ENCODE measurements around the gene MT1E. TPM values are rescaled to one million over a fixed set of nuclear protein-coding genes. Genes with fewer than 3 reads are reported as not detected.
"Not testable (repeated sequence)": the region's sequence is repeated elsewhere in the genome, so short reads cannot be mapped to it uniquely, and the experiment has no call there.

The MT1E gene
- total and polyA plus RNA-seq, 5 experiments from 2014 or later = 1.3 to 21.9 (median 7.1) TPM

DNA sequence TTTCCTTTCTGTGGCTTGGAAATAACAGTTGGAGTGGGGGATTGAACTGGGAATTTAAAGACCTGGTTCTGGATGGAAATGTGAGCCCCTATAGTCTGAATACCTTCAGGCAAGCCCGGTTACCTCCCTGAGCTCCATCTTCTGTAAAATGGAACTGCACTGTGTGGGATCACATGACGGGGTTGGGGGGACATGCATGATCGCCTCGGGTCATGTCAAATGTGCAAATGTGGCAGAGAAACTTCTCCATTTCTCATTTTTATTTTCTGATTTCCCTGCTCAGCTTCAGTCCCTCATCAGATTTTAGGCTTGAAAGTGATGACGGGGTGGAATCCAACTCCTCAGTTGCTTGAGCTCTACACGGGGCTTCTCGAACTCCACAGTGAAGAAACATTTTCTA is 27.6 kb downstream of the MT1E start:
- POLR2A ChIA-PET = interaction anchor here (1.4 to 2.2 kb wide), 2 partner anchors 9 kb away, joined by 4 to 8 read pairs; no protein-coding TSS in a partner anchor
- H3K4me3 Mint-ChIP-seq = no peak overlapping the region
- DNase-seq = no peak

DNA sequence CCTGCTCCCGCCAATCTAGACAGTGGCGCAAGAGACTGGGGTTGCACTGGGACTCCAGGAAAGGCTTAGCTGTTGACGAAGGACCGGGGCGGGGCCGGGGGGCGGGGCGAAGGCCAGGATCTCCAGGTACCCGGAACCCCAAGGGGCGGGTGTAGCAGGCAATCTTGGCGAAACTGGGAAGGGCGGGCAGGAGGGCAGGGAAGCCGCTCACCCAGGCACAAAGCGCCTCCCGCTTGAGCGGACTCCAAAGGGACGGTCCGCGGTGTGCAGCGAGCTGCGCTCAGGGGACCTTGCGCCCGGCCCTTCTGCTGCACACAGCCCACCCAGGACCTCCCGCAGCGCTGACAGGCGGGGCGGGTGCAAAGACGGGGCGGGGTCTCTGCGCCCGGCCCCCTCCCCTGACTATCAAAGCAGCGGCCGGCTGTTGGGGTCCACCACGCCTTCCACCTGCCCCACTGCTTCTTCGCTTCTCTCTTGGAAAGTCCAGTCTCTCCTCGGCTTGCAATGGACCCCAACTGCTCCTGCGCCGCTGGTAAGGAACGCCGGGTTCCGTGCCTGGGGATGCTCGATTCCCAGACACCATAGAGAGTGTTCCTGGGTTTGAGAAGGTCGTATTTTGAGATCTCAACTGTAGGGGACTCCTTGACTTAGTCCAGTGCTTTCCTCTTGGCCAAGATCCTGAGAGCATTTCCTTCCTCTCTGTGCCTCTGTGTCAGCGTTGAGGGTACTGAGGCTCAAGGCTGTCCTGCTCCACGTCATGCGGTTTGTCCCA is 32.2 kb downstream of the MT1E start, which contains the start of gene MT1F:
TSS of gene MT1F (plus strand) at position 405 of the 772 bp plus-strand sequence. CDS start at position 505, 100 bp downstream.
- peaks cover 23 to 46% (median 38%) of the 10 kb centered on the region in 4 donors for H3K4me1 Mint-ChIP-seq
- peak within 1 kb of the TSS; percentile 87 to 98 (median 97) for H3K27ac Mint-ChIP-seq
- POLR2A ChIA-PET = interaction anchor here (0.6 to 2.4 kb wide), 10 partner anchors 10 to 54 kb away, joined by 3 to 12 read pairs (median 5); partner anchors contain the start of genes MT1X and MT2A
- H3K36me3 Mint-ChIP-seq = peaks cover 0 to 3% (median 0%) of the 10 kb centered on the region in 3 donors
- H3K4me3 Mint-ChIP-seq = peak within 1 kb of the TSS; percentile 92 to 99 (median 97)
- peaks cover 0 to 8% (median 2%) of the 10 kb centered on the region in 5 donors for H3K27me3 Mint-ChIP-seq
- DNase-seq = peak; percentile 43 to 80 (median 68)
- peak; percentile 80 to 83 for ATAC-seq
- H3K9me3 Mint-ChIP-seq = no peaks in the 10 kb centered on the region

More for the DNA sequence above, 27.6 kb downstream of the MT1E start:
- H3K27ac Mint-ChIP-seq = no peak overlapping the region
- no peaks in the 10 kb centered on the region for H3K9me3 Mint-ChIP-seq
- no peak for ATAC-seq
- peaks cover 2 to 21% (median 6%) of the 10 kb centered on the region in 5 donors for H3K27me3 Mint-ChIP-seq
- H3K4me1 Mint-ChIP-seq = peaks cover 6 to 10% (median 7%) of the 10 kb centered on the region in 4 donors
- H3K36me3 Mint-ChIP-seq = no peaks in the 10 kb centered on the region

DNA sequence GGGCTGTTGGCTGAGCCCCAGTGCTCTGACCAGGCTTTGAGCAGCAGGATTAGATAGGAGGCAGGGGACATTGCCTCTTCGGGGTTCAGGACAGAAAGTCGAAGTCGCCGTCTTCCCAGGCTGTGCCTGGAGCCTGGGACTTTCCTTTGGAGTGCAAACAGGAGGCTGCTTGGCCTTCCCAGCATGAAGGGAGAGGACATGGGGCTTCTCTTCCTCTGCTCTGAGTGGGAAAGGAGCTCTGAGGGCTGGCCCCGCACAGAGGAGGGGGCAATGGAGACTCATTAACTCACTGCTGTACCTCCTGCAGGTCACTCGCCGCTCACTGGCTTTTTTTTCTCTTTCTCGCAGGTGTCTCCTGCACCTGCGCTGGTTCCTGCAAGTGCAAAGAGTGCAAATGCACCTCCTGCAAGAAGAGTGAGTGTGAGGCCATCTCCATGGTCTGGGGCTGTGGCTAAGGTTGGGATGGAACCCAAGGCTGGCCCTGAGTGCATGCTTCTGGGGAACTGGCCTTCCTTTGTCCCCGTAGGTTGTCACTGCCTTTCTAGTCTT is 32.8 kb downstream of the MT1E start:
- Mint-ChIP-seq H3K27ac (peak overlapping the region; percentile 87 to 98 (median 97)), H3K27me3 (peaks cover 0 to 9% (median 0%) of the 10 kb centered on the region in 5 donors), H3K4me3 (peak overlapping the region; percentile 92 to 99 (median 97)), H3K36me3 (peaks cover 0 to 3% (median 0%) of the 10 kb centered on the region in 3 donors), H3K9me3 (no peaks in the 10 kb centered on the region), H3K4me1 (peaks cover 25 to 49% (median 41%) of the 10 kb centered on the region in 4 donors)
- ATAC-seq = no peak
- DNase-seq = no peak
- POLR2A ChIA-PET = interaction anchor here (1.0 to 2.4 kb wide), 5 partner anchors 10 to 53 kb away, joined by 3 to 11 read pairs (median 6); partner anchors contain the start of genes MT1X and MT2A

DNA sequence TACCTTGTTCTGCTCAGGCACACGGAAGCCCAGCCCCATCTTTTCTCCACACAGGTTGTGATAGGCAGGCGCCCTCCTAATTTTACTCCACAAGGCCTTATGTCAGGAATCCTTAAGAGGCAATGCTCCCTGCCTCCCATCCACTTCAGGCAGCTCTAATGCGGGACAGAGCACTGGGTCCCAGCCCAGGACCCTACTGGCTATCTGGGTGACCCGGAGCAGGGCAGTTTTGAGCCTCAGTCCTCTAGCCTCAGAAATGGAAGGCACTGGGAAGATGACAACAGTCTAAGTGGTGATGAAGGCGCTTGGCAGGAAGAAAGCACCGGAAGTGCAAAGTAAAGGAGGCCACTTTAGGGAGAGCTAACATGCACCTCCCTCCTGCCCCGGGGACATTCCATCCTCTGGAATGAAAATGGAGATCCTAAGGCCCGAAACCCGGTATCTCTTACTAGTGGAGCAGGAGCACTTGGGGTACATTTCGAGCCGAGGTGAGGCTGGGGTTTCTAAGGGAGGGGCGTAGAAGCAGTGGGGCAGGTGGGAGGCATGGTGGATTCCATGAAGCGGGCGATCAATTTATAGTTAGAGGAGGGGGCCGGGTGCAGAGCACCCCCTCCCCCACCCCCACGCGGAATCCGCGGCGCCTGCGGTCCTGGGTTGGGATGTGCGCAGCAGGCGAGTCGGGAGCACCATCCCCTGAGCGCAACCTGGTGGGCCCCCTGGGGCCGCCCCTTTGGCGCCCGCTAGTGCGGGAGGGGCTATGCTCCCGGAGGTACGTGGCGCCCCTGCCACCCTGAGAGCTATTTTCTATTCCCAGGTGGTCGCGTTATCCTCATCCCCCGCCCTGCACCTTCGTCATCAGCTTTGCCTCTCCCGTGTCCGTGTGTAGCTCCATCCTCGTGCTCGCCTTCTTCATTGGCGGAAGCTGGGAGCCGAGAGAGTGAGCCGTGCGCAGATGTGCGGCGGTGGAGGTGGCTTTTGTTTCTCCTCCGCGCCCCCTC is 37.1 kb downstream of the MT1E start:
- Mint-ChIP-seq H3K36me3 (peaks cover 0 to 19% (median 8%) of the 10 kb centered on the region in 3 donors), H3K4me3 (peak overlapping the region; percentile 81 to 95 (median 90)), H3K4me1 (peaks cover 24 to 56% (median 39%) of the 10 kb centered on the region in 4 donors), H3K9me3 (no peaks in the 10 kb centered on the region), H3K27ac (peak overlapping the region; percentile 85 to 96 (median 92)), H3K27me3 (peaks cover 3 to 33% (median 6%) of the 10 kb centered on the region in 5 donors)
- ATAC-seq (peak; percentile 72 to 83), DNase-seq (peak in 3 of 10 donors; percentile 24 to 46 (median 43))
- POLR2A ChIA-PET = interaction anchor here (0.7 to 4.8 kb wide), 10 partner anchors 9 to 55 kb away, joined by 3 to 33 read pairs (median 6); partner anchors contain the start of genes MT1X and MT2A

DNA sequence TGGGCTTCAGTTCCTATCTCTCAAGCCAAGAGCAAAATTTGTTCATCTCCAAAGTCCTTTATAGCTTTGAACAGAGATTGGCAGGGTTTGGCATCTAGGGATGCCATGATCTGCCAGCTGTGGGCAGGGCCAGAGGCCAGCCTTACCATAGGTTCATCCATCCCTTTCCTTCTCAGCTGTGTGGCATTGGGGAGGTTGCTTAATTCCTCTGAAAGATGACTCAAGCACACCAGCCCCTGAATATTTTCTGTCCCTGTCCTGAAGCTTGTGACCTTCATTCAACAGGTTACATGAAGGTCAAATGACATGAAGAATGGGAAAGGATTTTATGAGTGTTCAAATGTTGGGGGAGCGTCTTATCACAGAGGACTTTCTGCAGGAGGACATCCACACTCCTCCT is 38.9 kb downstream of the MT1E start:
- H3K4me3 Mint-ChIP-seq = peak overlapping the region in 1 of 10 donors; percentile 30
- peaks cover 17 to 46% (median 25%) of the 10 kb centered on the region in 5 donors for H3K27me3 Mint-ChIP-seq
- POLR2A ChIA-PET = interaction anchor here (4.8 kb wide), 1 partner anchor 57 kb away, joined by 33 read pairs; the partner anchor contains the start of gene MT2A
- H3K27ac Mint-ChIP-seq = peak overlapping the region in 1 of 10 donors; percentile 73
- ATAC-seq (no peak), DNase-seq (no peak)
- H3K9me3 Mint-ChIP-seq = no peaks in the 10 kb centered on the region
- peaks cover 0 to 19% (median 8%) of the 10 kb centered on the region in 3 donors for H3K36me3 Mint-ChIP-seq
- H3K4me1 Mint-ChIP-seq = peaks cover 29 to 56% (median 39%) of the 10 kb centered on the region in 4 donors

DNA sequence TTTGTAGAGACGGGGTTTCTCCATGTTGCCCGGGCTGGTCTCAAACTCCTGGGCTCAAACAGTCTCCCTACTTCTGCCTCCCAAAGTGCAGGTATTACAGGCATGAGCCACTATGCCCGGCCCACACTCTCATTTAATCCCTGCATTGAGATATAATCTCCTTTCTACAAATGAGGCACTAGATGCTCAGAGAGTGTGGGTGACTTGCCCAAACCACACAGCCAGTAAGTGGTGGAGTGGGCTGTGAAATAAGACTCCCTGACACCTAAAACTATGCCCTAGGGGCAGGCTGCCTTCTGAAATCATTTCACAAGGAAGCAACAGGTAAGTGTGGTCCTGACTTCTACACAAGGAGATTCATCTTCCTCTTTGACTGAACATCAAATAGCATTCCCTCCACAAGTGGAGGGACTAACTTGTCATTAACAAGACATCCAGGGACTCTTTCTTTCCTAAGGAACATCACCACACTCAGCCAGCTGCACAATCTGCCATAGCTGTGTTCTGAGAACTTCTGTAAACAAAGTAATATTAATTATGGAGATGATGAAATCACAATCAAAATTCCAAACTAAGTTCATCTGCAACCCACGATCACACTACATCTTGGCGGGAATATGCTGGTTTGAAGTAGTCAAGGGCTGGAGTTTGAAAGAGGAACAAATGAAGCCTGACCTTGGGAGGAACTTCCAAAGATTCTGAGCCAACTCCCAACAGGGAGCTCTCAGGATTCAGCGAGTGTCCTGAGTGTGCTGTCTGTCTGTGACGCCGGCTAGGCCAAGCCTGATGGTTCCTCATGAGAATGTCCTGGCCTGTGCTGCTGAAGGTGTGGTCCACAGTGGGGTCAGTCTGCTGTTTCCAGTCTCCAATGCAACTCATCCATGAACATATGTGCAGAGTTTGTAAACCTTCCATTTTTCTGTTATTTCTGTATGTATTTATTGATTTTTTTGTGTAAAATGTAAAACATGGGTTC is 40.0 kb downstream of the MT1E start:
- not testable (repeated sequence) for ATAC-seq, H3K9me3 Mint-ChIP-seq, H3K4me3 Mint-ChIP-seq, H3K27ac Mint-ChIP-seq, DNase-seq
- Mint-ChIP-seq H3K36me3 (peaks cover 0 to 17% (median 8%) of the 10 kb centered on the region in 3 donors), H3K27me3 (peaks cover 21 to 50% (median 36%) of the 10 kb centered on the region in 5 donors), H3K4me1 (peaks cover 28 to 52% (median 40%) of the 10 kb centered on the region in 4 donors)
- POLR2A ChIA-PET = interaction anchor here (4.8 kb wide), 1 partner anchor 58 kb away, joined by 33 read pairs; the partner anchor contains the start of gene MT2A

DNA sequence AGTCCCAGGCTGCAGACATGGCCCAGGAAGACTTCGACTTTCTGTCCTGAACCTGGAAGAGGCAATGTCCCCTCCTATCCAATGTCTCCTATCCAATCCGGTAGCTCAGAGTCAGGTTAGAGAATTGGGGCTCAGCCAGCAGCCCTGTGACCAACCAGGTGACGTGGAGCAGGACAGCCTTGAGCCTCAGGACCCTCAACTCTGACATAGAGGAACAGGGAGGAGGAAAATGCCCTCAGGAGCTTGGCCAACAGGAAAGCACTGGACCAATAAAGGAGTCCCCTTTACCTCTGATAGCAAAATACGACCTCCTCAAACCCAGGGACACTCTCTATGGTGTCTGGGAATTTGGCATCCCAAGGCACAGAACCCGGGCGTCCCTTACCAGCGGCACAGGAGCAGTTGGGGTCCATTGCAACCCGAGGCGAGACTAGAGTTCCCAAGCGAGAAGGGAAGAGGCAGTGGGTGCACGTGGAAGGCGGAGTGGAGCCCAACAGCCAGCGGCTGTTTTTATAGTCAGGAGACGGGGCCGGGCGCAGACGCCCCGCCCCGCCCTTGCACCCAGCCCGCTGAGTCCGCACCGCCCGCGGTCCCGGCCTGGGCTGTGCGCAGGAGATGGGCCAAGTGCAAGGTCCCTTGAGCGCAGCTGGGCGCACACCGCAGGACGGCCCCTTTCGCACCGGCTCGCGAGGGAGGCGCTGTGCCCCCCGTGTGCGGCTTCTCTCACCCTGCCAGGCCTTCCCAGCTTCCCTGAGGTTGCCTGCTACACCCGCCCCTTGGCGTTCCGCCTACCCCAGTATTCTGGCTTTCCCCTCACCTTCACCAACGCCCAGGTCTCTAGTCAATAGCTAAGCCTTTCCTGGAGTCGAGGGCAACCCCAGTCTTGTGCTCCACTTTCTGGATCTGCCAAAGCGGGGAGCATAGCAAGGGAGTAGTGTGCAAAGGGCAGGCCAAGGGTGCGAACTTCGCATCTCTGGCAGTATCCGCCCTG is 42.3 kb downstream of the MT1E start, which contains the start of gene MT1G:
TSS of gene MT1G (minus strand) at position 485 of the 991 bp plus-strand sequence. CDS start at position 413, 72 bp downstream.
- Mint-ChIP-seq H3K9me3 (no peaks in the 10 kb centered on the region), H3K27me3 (peaks cover 27 to 56% (median 46%) of the 10 kb centered on the region in 5 donors), H3K36me3 (peaks cover 0 to 17% (median 8%) of the 10 kb centered on the region in 3 donors), H3K27ac (no peak within 1 kb of the TSS), H3K4me1 (peaks cover 15 to 35% (median 24%) of the 10 kb centered on the region in 4 donors), H3K4me3 (peak within 1 kb of the TSS in 8 of 10 donors; percentile 34 to 65 (median 54))
- DNase-seq = no peak
- peak; percentile 62 to 69 for ATAC-seq
- POLR2A ChIA-PET = interaction anchor here (0.6 to 0.9 kb wide), 2 partner anchors 15 to 34 kb away, joined by 3 to 4 read pairs; partner anchors contain the start of gene MT1X

DNA sequence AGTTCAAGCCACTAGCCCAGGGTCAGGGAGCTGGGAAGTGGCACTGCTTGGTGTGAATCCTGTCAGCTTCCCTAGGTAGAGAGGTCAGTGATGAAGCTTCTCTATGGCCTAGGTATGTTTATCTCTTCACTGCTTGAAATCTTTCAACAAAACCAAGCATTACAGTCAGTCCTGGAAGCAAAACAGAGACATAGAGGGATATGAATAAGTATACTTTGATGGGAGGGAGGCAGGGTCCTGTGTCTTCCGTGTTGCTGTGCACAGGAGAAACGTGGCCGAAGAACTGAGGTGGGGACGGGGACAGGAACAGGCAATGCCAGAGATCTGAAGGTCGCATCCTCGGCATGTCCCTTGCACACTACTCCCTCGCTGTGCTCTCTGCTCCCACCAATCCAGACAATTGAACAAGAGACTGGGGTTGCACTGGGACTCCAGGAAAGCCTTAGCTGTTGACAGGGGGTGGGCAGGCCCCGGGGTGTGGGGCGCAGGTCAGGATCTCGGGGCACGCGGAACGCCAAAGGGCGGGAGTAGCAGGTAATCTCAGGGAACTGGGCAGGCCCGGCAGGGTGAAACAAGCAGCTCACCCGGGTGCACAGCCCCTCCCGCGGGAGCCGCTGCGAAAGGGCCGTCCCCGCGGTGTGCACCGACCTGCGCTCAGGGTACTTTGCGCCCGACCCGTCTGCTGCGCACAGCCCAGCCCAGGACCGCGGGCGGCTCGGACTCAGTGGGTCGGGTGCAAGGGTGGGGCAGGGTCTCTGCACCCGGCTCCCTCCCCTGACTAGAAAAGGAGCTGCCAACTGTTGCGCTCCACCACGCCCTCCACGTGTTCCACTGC is 43.6 kb downstream of the MT1E start, which contains the start of gene MT1H:
TSS of gene MT1H (plus strand) at position 810 of the 835 bp plus-strand sequence. CDS start 71 bp downstream, outside the sequence.
- Mint-ChIP-seq H3K4me3 (peak within 1 kb of the TSS in 7 of 10 donors; percentile 24 to 62 (median 59)), H3K4me1 (peaks cover 16 to 31% (median 22%) of the 10 kb centered on the region in 4 donors), H3K27ac (peak within 1 kb of the TSS in 2 of 10 donors; percentile 16 to 71), H3K9me3 (no peaks in the 10 kb centered on the region), H3K36me3 (peaks cover 0 to 17% (median 8%) of the 10 kb centered on the region in 3 donors), H3K27me3 (peaks cover 27 to 59% (median 46%) of the 10 kb centered on the region in 5 donors)
- ATAC-seq = peak; percentile 40 to 52
- no peak for DNase-seq
- POLR2A ChIA-PET = interaction anchor here (0.9 to 1.9 kb wide), 2 partner anchors 13 to 61 kb away, joined by 4 to 5 read pairs; partner anchors contain the start of genes MT1X and MT2A
